MM.1S (cell line): ENCODE measurements around the gene TMED8.
A peak's percentile ranks its signal among the peaks of the same experiment; 100 is the strongest.

Experiments
- CTCF ChIP-seq: fragments of 300-600 bp; sonication (generic); IDR thresholded peaks from 2 replicates; pipeline ENCODE4 v1.5.1; 2016; ENCODE audit warnings: antibody characterized with exemption, low read length, mixed read lengths
- EZH2phosphoT487 ChIP-seq: fragments of 300-600 bp; sonication (generic); IDR thresholded peaks from 2 replicates; pipeline ENCODE4 v1.6.1; 2018; ENCODE audit warnings: antibody characterized with exemption, low read length

DNA sequence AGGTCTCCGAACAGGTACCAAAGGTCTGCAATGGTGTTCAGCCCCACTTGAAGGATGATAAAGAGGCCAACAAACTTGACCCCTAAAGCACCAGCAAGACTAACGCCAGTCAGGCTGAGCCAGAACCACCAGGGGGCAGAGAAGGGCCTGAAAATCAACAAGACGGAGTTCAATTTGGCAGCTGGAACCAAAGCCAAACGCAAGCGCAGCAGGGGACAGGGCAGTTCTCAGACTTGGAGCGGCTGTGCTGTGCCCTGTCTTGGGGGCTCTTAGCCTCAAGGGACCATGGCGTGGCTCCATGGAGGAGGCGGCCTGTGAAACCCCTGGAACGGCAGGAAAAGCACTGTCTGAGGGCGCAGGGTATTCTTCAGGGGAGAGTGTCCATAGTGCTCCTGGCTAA lies 75.8 kb downstream of the TMED8 start:
- peak; percentile 33 for TF ChIP-seq CTCF
- TF ChIP-seq EZH2phosphoT487, result no peak
